Measurements from ENCODE around the gene CRY1. TPM values are rescaled to one million over a fixed set of nuclear protein-coding genes. Genes with fewer than 3 reads are reported as not detected.

The CRY1 gene
- polyA plus RNA-seq, 1 donor from 2014 or later: 33.4 TPM

DNA sequence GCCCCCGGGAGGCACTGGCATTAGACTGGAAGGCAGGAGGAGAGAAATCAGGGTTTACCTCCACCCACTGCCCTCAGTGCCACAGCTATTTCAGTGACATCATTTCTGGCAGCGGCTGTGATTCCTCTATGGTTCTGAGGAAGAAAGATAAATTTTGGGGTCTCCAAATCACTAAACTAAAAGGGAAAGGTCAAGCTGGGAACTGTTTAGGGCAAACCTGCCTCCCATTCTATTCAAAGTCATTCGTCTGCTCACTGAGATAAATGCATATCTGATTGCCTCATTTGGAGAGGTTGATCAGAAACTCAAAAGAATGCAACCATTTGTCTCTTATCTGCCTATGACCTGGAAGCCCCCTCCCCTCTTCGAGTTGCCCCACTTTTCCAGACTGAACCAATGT is 14.0 kb upstream of the CRY1 start:
- no peak overlapping the region for H3K27ac ChIP-seq (ENCODE audit: low read length)
- H3K9ac ChIP-seq (ENCODE audit: low read length): no peak overlapping the region
- no peaks in the 10 kb centered on the region for H3K9me3 ChIP-seq (ENCODE audit: low read length)
- no peak overlapping the region for H3K4me3 ChIP-seq (ENCODE audit: low read length)
- no peak overlapping the region for H2AFZ ChIP-seq (ENCODE audit: low read depth, low read length)
- TF ChIP-seq MXI1 (conservative IDR thresholded peaks at IDR 0.05; ENCODE audit: poor library complexity, severe bottlenecking) (no peak), RAD21 (conservative IDR thresholded peaks at IDR 0.05) (no peak), POLR2AphosphoS5 (IDR thresholded peaks at IDR 0.05) (no peak), EZH2 (IDR thresholded peaks at IDR 0.05; ENCODE audit: borderline replicate concordance, insufficient read depth, low read length, poor library complexity, severe bottlenecking) (no peak), SMC3 (conservative IDR thresholded peaks at IDR 0.05; ENCODE audit: poor library complexity) (no peak), CTCF (IDR thresholded peaks at IDR 0.05; ENCODE audit: poor library complexity, severe bottlenecking) (no peak), TAF1 (IDR thresholded peaks at IDR 0.05; ENCODE audit: low read depth) (no peak)
- TF ChIP-seq, protein P1, sequence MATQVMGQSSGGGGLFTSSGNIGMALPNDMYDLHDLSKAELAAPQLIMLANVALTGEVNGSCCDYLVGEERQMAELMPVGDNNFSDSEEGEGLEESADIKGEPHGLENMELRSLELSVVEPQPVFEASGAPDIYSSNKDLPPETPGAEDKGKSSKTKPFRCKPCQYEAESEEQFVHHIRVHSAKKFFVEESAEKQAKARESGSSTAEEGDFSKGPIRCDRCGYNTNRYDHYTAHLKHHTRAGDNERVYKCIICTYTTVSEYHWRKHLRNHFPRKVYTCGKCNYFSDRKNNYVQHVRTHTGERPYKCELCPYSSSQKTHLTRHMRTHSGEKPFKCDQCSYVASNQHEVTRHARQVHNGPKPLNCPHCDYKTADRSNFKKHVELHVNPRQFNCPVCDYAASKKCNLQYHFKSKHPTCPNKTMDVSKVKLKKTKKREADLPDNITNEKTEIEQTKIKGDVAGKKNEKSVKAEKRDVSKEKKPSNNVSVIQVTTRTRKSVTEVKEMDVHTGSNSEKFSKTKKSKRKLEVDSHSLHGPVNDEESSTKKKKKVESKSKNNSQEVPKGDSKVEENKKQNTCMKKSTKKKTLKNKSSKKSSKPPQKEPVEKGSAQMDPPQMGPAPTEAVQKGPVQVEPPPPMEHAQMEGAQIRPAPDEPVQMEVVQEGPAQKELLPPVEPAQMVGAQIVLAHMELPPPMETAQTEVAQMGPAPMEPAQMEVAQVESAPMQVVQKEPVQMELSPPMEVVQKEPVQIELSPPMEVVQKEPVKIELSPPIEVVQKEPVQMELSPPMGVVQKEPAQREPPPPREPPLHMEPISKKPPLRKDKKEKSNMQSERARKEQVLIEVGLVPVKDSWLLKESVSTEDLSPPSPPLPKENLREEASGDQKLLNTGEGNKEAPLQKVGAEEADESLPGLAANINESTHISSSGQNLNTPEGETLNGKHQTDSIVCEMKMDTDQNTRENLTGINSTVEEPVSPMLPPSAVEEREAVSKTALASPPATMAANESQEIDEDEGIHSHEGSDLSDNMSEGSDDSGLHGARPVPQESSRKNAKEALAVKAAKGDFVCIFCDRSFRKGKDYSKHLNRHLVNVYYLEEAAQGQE (IDR thresholded peaks at IDR 0.05; ENCODE audit: borderline replicate concordance): no peak
- H3K79me2 ChIP-seq (replicated peaks; ENCODE audit: insufficient read depth, low read length): no peaks in the 10 kb centered on the region
- no peak overlapping the region for H3K4me2 ChIP-seq (ENCODE audit: low read length)
- H3F3A ChIP-seq (ENCODE audit: insufficient read depth, low read length, poor library complexity, severe bottlenecking): no peaks in the 10 kb centered on the region
- H3K36me3 ChIP-seq (ENCODE audit: insufficient read depth, low read length): no peaks in the 10 kb centered on the region
- H3K9me2 ChIP-seq (ENCODE audit: insufficient read depth, low read length): no peaks in the 10 kb centered on the region
- no peaks in the 10 kb centered on the region for H3K27me3 ChIP-seq (ENCODE audit: insufficient read depth, low read depth, low read length)
- no peaks in the 10 kb centered on the region for H4K20me1 ChIP-seq (ENCODE audit: insufficient read depth)

DNA sequence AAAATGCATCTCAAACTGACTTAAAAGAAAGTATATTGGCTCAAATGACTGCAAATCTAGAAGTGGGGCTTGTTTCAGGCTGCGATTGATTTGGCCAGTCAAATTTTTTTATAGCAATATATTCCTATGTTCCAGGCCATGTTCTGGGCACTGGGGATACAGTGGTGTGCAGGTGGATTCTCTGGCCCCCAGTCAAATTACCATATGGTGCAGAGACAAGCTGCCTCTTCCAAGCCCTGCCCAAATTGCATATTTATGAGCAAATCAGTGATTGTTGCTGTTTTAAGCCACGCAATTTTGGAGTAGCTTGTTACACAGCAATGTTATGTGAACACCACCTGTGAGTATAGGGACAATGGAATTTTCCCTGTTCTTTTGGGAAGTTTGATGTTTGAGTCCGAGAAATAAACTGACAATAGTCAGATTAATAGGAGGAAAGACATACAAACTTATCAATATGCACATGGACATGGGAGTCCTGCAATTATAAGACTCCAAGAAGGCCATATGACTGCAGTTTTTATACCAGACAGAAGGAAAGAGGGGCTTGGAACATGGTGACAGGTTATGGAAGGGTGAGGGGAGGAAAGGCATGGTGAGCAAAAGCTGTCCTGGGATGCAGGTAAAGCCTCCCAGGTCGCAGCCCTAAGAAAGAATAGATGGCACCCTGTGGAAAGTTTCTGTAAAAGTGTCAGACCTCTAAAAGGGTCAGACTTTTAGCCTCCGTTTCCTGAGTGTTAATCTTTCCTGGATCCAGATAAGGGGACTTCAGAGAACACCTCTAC is 13.1 kb upstream of the CRY1 start:
- no peaks in the 10 kb centered on the region for H3K9me2 ChIP-seq (ENCODE audit: insufficient read depth, low read length)
- H3K79me2 ChIP-seq (replicated peaks; ENCODE audit: insufficient read depth, low read length): no peaks in the 10 kb centered on the region
- H3K27ac ChIP-seq (ENCODE audit: low read length): no peak overlapping the region
- no peak overlapping the region for H3K4me3 ChIP-seq (ENCODE audit: low read length)
- no peaks in the 10 kb centered on the region for H3K9me3 ChIP-seq (ENCODE audit: low read length)
- no peak overlapping the region for H3K4me2 ChIP-seq (ENCODE audit: low read length)
- H3K9ac ChIP-seq (ENCODE audit: low read length): no peak overlapping the region
- H4K20me1 ChIP-seq (ENCODE audit: insufficient read depth): no peaks in the 10 kb centered on the region
- no peak for TF ChIP-seq RAD21 (conservative IDR thresholded peaks at IDR 0.05)
- TF ChIP-seq EZH2 (IDR thresholded peaks at IDR 0.05; ENCODE audit: borderline replicate concordance, insufficient read depth, low read length, poor library complexity, severe bottlenecking): no peak
- no peak for TF ChIP-seq POLR2AphosphoS5 (IDR thresholded peaks at IDR 0.05)
- TF ChIP-seq, protein P1 (IDR thresholded peaks at IDR 0.05; ENCODE audit: borderline replicate concordance): no peak
- no peak for TF ChIP-seq TAF1 (IDR thresholded peaks at IDR 0.05; ENCODE audit: low read depth)
- no peak for TF ChIP-seq MXI1 (conservative IDR thresholded peaks at IDR 0.05; ENCODE audit: poor library complexity, severe bottlenecking)
- no peak for TF ChIP-seq CTCF (IDR thresholded peaks at IDR 0.05; ENCODE audit: poor library complexity, severe bottlenecking)
- TF ChIP-seq EP300 (conservative IDR thresholded peaks at IDR 0.05; ENCODE audit: poor library complexity, severe bottlenecking): no peak
- TF ChIP-seq SMC3 (conservative IDR thresholded peaks at IDR 0.05; ENCODE audit: poor library complexity): no peak
- H3F3A ChIP-seq (ENCODE audit: insufficient read depth, low read length, poor library complexity, severe bottlenecking): no peaks in the 10 kb centered on the region
- no peaks in the 10 kb centered on the region for H3K27me3 ChIP-seq (ENCODE audit: insufficient read depth, low read depth, low read length)
- no peaks in the 10 kb centered on the region for H3K36me3 ChIP-seq (ENCODE audit: insufficient read depth, low read length)
- H2AFZ ChIP-seq (ENCODE audit: low read depth, low read length): no peak overlapping the region

Data from neural cell (in vitro differentiated cells).